ENCODE measurements around the gene CSNK2A3.

The CSNK2A3 gene

GRCh38 chr11:11347592-11347991 is 5.5 kb downstream of the CSNK2A3 start (continued):
- TF ChIP-seq CREB5 (CRISPR knock-in tag; IDR thresholded peaks at IDR 0.05; ENCODE audit: low read depth), result no peak
- no peak for TF ChIP-seq ARNTL (CRISPR knock-in tag; IDR thresholded peaks at IDR 0.05; ENCODE audit: borderline replicate concordance, low read depth)
- no peak for TF ChIP-seq TCF4 (CRISPR knock-in tag; IDR thresholded peaks at IDR 0.05; ENCODE audit: borderline replicate concordance)
- TF ChIP-seq ZNF565 (CRISPR knock-in tag; conservative IDR thresholded peaks at IDR 0.05; ENCODE audit: low read depth), result no peak
- TF ChIP-seq, protein P1, sequence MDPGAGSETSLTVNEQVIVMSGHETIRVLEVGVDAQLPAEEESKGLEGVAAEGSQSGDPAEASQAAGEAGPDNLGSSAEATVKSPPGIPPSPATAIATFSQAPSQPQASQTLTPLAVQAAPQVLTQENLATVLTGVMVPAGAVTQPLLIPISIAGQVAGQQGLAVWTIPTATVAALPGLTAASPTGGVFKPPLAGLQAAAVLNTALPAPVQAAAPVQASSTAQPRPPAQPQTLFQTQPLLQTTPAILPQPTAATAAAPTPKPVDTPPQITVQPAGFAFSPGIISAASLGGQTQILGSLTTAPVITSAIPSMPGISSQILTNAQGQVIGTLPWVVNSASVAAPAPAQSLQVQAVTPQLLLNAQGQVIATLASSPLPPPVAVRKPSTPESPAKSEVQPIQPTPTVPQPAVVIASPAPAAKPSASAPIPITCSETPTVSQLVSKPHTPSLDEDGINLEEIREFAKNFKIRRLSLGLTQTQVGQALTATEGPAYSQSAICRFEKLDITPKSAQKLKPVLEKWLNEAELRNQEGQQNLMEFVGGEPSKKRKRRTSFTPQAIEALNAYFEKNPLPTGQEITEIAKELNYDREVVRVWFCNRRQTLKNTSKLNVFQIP (CRISPR knock-in tag; IDR thresholded peaks at IDR 0.05; ENCODE audit: borderline replicate concordance, low read depth), result no peak

- no peak for ATAC-seq
- TF ChIP-seq CSRNP3 (CRISPR knock-in tag; IDR thresholded peaks at IDR 0.05), result no peak
- no peak for TF ChIP-seq TCF4 (CRISPR knock-in tag; IDR thresholded peaks at IDR 0.05; ENCODE audit: borderline replicate concordance)
- TF ChIP-seq SNAI2 (CRISPR knock-in tag; IDR thresholded peaks at IDR 0.05), result no peak
- no peak for TF ChIP-seq ZFP3 (CRISPR knock-in tag; IDR thresholded peaks at IDR 0.05)
- no peak for TF ChIP-seq TOX (CRISPR knock-in tag; IDR thresholded peaks at IDR 0.05; ENCODE audit: borderline replicate concordance)
- TF ChIP-seq RARB (CRISPR knock-in tag; IDR thresholded peaks at IDR 0.05), result no peak
- no peak for TF ChIP-seq ISL1 (CRISPR knock-in tag; IDR thresholded peaks at IDR 0.05)
- TF ChIP-seq ARNTL (CRISPR knock-in tag; IDR thresholded peaks at IDR 0.05; ENCODE audit: borderline replicate concordance, low read depth), result no peak
- no peak for TF ChIP-seq ZC3H10 (CRISPR knock-in tag; IDR thresholded peaks at IDR 0.05)
- no peak for TF ChIP-seq ZNF565 (CRISPR knock-in tag; conservative IDR thresholded peaks at IDR 0.05; ENCODE audit: low read depth)
- no peak for TF ChIP-seq BACH2 (CRISPR knock-in tag; IDR thresholded peaks at IDR 0.05; ENCODE audit: borderline replicate concordance)
- no peak for TF ChIP-seq OSR1 (CRISPR knock-in tag; IDR thresholded peaks at IDR 0.05)
These were observed 6.7 kb downstream of the CSNK2A3 start for GRCh38 chr11:11346303-11346702.

- TF ChIP-seq CREB5 (CRISPR knock-in tag; IDR thresholded peaks at IDR 0.05; ENCODE audit: low read depth), result no peak
- no peak for TF ChIP-seq RARB (CRISPR knock-in tag; IDR thresholded peaks at IDR 0.05)
- no peak for TF ChIP-seq ZC3H10 (CRISPR knock-in tag; IDR thresholded peaks at IDR 0.05)
- no peak for TF ChIP-seq ZNF8 (CRISPR knock-in tag; IDR thresholded peaks at IDR 0.05)
- TF ChIP-seq BACH2 (CRISPR knock-in tag; IDR thresholded peaks at IDR 0.05; ENCODE audit: borderline replicate concordance), result no peak
- ATAC-seq, result no peak
These were observed 8.0 kb downstream of the CSNK2A3 start for GRCh38 chr11:11345099-11345498.

GRCh38 chr11:11344045-11344444 is 9.0 kb downstream of the CSNK2A3 start:
- ATAC-seq, result no peak
- TF ChIP-seq CSDC2 (CRISPR knock-in tag; IDR thresholded peaks at IDR 0.05) (no peak), ISL1 (CRISPR knock-in tag; IDR thresholded peaks at IDR 0.05) (no peak), GLIS3 (CRISPR knock-in tag; IDR thresholded peaks at IDR 0.05) (no peak), ZNF8 (CRISPR knock-in tag; IDR thresholded peaks at IDR 0.05) (no peak), BACH2 (CRISPR knock-in tag; IDR thresholded peaks at IDR 0.05; ENCODE audit: borderline replicate concordance) (no peak), OSR1 (CRISPR knock-in tag; IDR thresholded peaks at IDR 0.05) (no peak), RARB (CRISPR knock-in tag; IDR thresholded peaks at IDR 0.05) (no peak), ZC3H10 (CRISPR knock-in tag; IDR thresholded peaks at IDR 0.05) (no peak), ESRRG (CRISPR knock-in tag; IDR thresholded peaks at IDR 0.05) (no peak), ZNF565 (CRISPR knock-in tag; conservative IDR thresholded peaks at IDR 0.05; ENCODE audit: low read depth) (no peak), ZNF70 (CRISPR knock-in tag; IDR thresholded peaks at IDR 0.05) (no peak), TCF4 (CRISPR knock-in tag; IDR thresholded peaks at IDR 0.05; ENCODE audit: borderline replicate concordance) (no peak), CSRNP3 (CRISPR knock-in tag; IDR thresholded peaks at IDR 0.05) (no peak), ARNTL (CRISPR knock-in tag; IDR thresholded peaks at IDR 0.05; ENCODE audit: borderline replicate concordance, low read depth) (no peak), TOX (CRISPR knock-in tag; IDR thresholded peaks at IDR 0.05; ENCODE audit: borderline replicate concordance) (no peak), CREB5 (CRISPR knock-in tag; IDR thresholded peaks at IDR 0.05; ENCODE audit: low read depth) (no peak)
- TF ChIP-seq, protein P2, sequence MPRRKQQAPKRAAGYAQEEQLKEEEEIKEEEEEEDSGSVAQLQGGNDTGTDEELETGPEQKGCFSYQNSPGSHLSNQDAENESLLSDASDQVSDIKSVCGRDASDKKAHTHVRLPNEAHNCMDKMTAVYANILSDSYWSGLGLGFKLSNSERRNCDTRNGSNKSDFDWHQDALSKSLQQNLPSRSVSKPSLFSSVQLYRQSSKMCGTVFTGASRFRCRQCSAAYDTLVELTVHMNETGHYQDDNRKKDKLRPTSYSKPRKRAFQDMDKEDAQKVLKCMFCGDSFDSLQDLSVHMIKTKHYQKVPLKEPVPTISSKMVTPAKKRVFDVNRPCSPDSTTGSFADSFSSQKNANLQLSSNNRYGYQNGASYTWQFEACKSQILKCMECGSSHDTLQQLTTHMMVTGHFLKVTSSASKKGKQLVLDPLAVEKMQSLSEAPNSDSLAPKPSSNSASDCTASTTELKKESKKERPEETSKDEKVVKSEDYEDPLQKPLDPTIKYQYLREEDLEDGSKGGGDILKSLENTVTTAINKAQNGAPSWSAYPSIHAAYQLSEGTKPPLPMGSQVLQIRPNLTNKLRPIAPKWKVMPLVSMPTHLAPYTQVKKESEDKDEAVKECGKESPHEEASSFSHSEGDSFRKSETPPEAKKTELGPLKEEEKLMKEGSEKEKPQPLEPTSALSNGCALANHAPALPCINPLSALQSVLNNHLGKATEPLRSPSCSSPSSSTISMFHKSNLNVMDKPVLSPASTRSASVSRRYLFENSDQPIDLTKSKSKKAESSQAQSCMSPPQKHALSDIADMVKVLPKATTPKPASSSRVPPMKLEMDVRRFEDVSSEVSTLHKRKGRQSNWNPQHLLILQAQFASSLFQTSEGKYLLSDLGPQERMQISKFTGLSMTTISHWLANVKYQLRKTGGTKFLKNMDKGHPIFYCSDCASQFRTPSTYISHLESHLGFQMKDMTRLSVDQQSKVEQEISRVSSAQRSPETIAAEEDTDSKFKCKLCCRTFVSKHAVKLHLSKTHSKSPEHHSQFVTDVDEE (CRISPR knock-in tag; IDR thresholded peaks at IDR 0.05), result no peak
- TF ChIP-seq, protein P1 (CRISPR knock-in tag; IDR thresholded peaks at IDR 0.05; ENCODE audit: borderline replicate concordance, low read depth), result no peak

Data from SK-N-SH treated with all-trans-retinoic acid at 6 μM for 48 hours (cell line).